Esophagus squamous epithelium (tissue), 5 donors: Measurements from ENCODE around the gene ATG2A. TPM values are rescaled to one million over a fixed set of nuclear protein-coding genes. Genes with fewer than 3 reads are reported as not detected.

ENCODE experiments used
- DNase-seq: peaks from one replicate; lab custom pipeline; 2025; lab: John Stamatoyannopoulos, UW
- H3K27ac ChIP-seq, 4 donors: fragments of 200-600 bp; sonication (generic); one replicate each; pipeline ENCODE4 v1.5.1; 2016 to 2019; ENCODE audit warnings: mild to moderate bottlenecking in 1 of 4
- H3K27me3 ChIP-seq, 4 donors: fragments of 200-600 bp; sonication (generic); 1 replicate in 3 of 4; 2 replicates in 1 of 4; pipeline versions ENCODE4 v1.5.1 to v1.6.0; 2017 to 2021; ENCODE audit warnings: antibody characterized with exemption in 1 of 4
- H3K36me3 ChIP-seq, 3 donors: fragments of 200-600 bp; sonication (generic); one replicate each; pipeline ENCODE4 v1.5.1; 2016 to 2019
- H3K4me1 ChIP-seq, 3 donors: fragments of 200-600 bp; sonication (generic); one replicate each; pipeline ENCODE4 v1.5.1; 2017 to 2019
- H3K4me3 ChIP-seq, 4 donors: fragments of 200-600 bp; sonication (generic); 1 replicate in 3 of 4; 2 replicates in 1 of 4; pipeline ENCODE4 v1.5.1; 2016 to 2019; ENCODE audit warnings: mild to moderate bottlenecking in 2 of 4, moderate library complexity in 1 of 4
- H3K9me3 ChIP-seq, 3 donors: fragments of 200-600 bp; sonication (generic); one replicate each; pipeline ENCODE4 v1.5.1; 2016 to 2019
- POLR2A ChIP-seq, 4 donors: fragments of 450-650 bp; IDR thresholded peaks; one replicate each; pipeline ENCODE4 v1.6.1; 2017; ENCODE audit warnings: antibody characterized with exemption in 4 of 4, mild to moderate bottlenecking in 4 of 4, moderate library complexity in 3 of 4
- WGBS, 2 donors: methylation state at CpG; one replicate each; pipeline ENCODE4 v1.1.5; 2018; 5-methylcytosine and 5-hydroxymethylcytosine counted together
- intact Hi-C: fragments of 100-400 bp; cut with DNase I; formaldehyde crosslinking; loops from one replicate; pipeline ENCODE4 v1.15.0; 2022
- total RNA-seq, 4 donors: library from RNA; depleted of rRNA; stranded (reverse); fragments of >200 nt; gene quantifications; one replicate each; pipeline ENCODE4 v1.1.0, GENCODE V29; 2016
- TF ChIP-seq, protein P1 (sequence below), 6 experiments: fragments of 450-650 bp in 4 of 6; fragments of 200-600 bp in 2 of 6; sonication (generic) in 2 of 6; IDR thresholded peaks; one replicate each; pipeline ENCODE4 v1.5.1; 2016 to 2019; ENCODE audit warnings: antibody characterized with exemption in 6 of 6, mild to moderate bottlenecking in 4 of 6, moderate library complexity in 4 of 6
- donor health status: DM: yes; HTN: yes; CAD: no.

ATG2A gene
- total RNA-seq, 4 donors from 2014 or later, result 14.1 to 26.1 (median 19.6) TPM

DNA sequence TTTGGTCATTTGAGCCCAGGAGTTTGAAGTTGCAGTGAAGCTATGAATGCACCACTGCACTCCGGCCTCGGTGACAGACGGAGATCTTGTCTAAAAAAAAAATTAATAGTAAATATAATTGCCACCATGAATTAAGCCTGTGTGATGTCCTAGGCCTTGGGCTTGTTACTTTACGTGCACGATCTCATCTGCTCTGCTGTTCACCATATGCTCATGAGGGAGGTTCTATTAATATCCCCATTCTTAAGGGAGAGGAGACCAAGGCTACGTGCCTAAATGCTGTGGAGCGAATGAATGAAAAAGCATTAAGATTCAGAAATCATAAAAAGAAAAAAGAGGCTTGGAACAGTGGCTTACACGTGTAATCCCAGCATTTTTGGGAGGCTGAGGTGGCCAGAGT is 2.6 kb upstream of the ATG2A start:
- intact Hi-C loops, result no loop called here
- H3K4me1 ChIP-seq, result peaks cover 26 to 45% (median 28%) of the 10 kb centered on the region in 3 donors
- no peak for DNase-seq
- no peaks in the 10 kb centered on the region for H3K9me3 ChIP-seq
- H3K27me3 ChIP-seq, result no peaks in the 10 kb centered on the region
- H3K27ac ChIP-seq, result no peak overlapping the region
- peaks cover 0 to 3% (median 0%) of the 10 kb centered on the region in 3 donors for H3K36me3 ChIP-seq
- no peak for TF ChIP-seq POLR2A (IDR thresholded peaks at IDR 0.05)
- TF ChIP-seq, protein P1, sequence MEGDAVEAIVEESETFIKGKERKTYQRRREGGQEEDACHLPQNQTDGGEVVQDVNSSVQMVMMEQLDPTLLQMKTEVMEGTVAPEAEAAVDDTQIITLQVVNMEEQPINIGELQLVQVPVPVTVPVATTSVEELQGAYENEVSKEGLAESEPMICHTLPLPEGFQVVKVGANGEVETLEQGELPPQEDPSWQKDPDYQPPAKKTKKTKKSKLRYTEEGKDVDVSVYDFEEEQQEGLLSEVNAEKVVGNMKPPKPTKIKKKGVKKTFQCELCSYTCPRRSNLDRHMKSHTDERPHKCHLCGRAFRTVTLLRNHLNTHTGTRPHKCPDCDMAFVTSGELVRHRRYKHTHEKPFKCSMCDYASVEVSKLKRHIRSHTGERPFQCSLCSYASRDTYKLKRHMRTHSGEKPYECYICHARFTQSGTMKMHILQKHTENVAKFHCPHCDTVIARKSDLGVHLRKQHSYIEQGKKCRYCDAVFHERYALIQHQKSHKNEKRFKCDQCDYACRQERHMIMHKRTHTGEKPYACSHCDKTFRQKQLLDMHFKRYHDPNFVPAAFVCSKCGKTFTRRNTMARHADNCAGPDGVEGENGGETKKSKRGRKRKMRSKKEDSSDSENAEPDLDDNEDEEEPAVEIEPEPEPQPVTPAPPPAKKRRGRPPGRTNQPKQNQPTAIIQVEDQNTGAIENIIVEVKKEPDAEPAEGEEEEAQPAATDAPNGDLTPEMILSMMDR (IDR thresholded peaks at IDR 0.05), result no peak
- no peak overlapping the region for H3K4me3 ChIP-seq
- WGBS, 2 donors, result 82 to 86% methylated on average over 8 of the region's 8 CpGs

- Histone ChIP-seq H3K9me3 (no peaks in the 10 kb centered on the region), H3K27me3 (no peaks in the 10 kb centered on the region), H3K36me3 (peaks cover 12 to 19% (median 12%) of the 10 kb centered on the region in 3 donors), H3K4me1 (peaks cover 21 to 33% (median 22%) of the 10 kb centered on the region in 3 donors), H3K27ac (peak overlapping the region; percentile 72 to 94 (median 88)), H3K4me3 (peak overlapping the region in 3 of 4 donors; percentile 82 to 94 (median 92))
- no peak for DNase-seq
- TF ChIP-seq, protein P1 (IDR thresholded peaks at IDR 0.05), result no peak
- no peak for TF ChIP-seq POLR2A (IDR thresholded peaks at IDR 0.05)
- 7 to 16% methylated on average over 4 of the region's 4 CpGs for WGBS, 2 donors
- intact Hi-C loops, result no loop called here
Measured at GRCh38 chr11:64918017-64918416, 1.0 kb upstream of the ATG2A start.

GRCh38 chr11:64917663-64917995 is 620 bp upstream of the ATG2A start:
- WGBS, 2 donors, result 9 to 10% methylated on average over 6 of the region's 6 CpGs
- intact Hi-C loops, result no loop called here

GRCh38 chr11:64916040-64916774 is 802 bp downstream of the ATG2A start:
- no peaks in the 10 kb centered on the region for H3K27me3 ChIP-seq
- H3K4me3 ChIP-seq, result peak overlapping the region; percentile 82 to 94 (median 87)
- peaks cover 21 to 33% (median 22%) of the 10 kb centered on the region in 3 donors for H3K4me1 ChIP-seq
- no peak for DNase-seq
- WGBS, 2 donors, result 9 to 11% methylated on average over 6 to 9 of the region's 23 CpGs
- H3K9me3 ChIP-seq, result no peaks in the 10 kb centered on the region
- H3K36me3 ChIP-seq, result peaks cover 22 to 37% (median 26%) of the 10 kb centered on the region in 3 donors
- peak overlapping the region; percentile 87 to 94 (median 88) for H3K27ac ChIP-seq
- TF ChIP-seq, protein P1 (IDR thresholded peaks at IDR 0.05), result no peak
- no peak for TF ChIP-seq POLR2A (IDR thresholded peaks at IDR 0.05)
- intact Hi-C loops, result no loop called here

More at GRCh38 chr11:64917663-64917995, 620 bp upstream of the ATG2A start:
- Histone ChIP-seq H3K9me3 (no peaks in the 10 kb centered on the region), H3K36me3 (peaks cover 12 to 23% (median 13%) of the 10 kb centered on the region in 3 donors), H3K27me3 (no peaks in the 10 kb centered on the region), H3K4me1 (peaks cover 21 to 33% (median 22%) of the 10 kb centered on the region in 3 donors), H3K4me3 (peak overlapping the region; percentile 23 to 94 (median 87)), H3K27ac (peak overlapping the region; percentile 72 to 94 (median 88))
- TF ChIP-seq, protein P1 (IDR thresholded peaks at IDR 0.05), result no peak
- no peak for TF ChIP-seq POLR2A (IDR thresholded peaks at IDR 0.05)
- no peak for DNase-seq

DNA sequence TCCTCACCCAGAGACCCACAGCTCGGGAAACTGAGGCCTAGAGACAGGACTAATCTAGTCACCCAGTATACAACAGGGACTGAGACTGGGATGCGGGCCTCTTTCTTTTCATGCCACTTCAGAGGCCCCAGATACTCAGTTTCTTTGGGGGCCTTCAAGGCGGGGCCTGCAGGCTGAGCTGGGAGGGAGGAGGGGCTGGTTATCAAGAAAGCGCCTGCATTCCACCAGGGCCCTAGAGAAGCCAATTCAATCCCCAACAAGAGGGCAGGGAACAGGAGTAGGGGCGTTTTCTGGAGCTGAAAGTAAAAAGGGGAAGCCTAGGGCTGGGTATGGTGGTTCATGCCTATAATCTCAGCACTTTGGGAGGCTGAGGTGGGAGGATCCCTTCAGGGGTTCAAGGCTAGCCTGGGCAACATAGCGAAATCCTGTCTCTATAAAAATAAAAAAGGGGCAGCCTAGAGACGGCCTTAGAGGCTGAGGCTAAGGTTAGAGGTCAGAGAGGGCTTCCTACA is 1.6 kb downstream of the ATG2A start:
- Histone ChIP-seq H3K4me1 (peaks cover 21 to 33% (median 22%) of the 10 kb centered on the region in 3 donors), H3K4me3 (peak overlapping the region in 3 of 4 donors; percentile 82 to 94 (median 92)), H3K9me3 (no peaks in the 10 kb centered on the region), H3K27me3 (no peaks in the 10 kb centered on the region), H3K27ac (peak overlapping the region; percentile 87 to 94 (median 88)), H3K36me3 (peaks cover 29 to 45% (median 34%) of the 10 kb centered on the region in 3 donors)
- intact Hi-C loops, result no loop called here
- TF ChIP-seq, protein P1 (IDR thresholded peaks at IDR 0.05), result no peak
- no peak for TF ChIP-seq POLR2A (IDR thresholded peaks at IDR 0.05)
- DNase-seq, result no peak
- WGBS, 2 donors, result 70 to 83% methylated on average over 3 to 5 of the region's 7 CpGs
